HG02759 (cell line): ENCODE measurements around the gene TCF12.

Experiments
- ATAC-seq: cut with Tn5 transposase; IDR thresholded peaks from one replicate; pipeline ENCODE4 v1.9.1; 2021; ENCODE audit warnings: mild to moderate bottlenecking, moderate library complexity; ENCODE audit not compliant: unreplicated experiment

Gene TCF12

DNA sequence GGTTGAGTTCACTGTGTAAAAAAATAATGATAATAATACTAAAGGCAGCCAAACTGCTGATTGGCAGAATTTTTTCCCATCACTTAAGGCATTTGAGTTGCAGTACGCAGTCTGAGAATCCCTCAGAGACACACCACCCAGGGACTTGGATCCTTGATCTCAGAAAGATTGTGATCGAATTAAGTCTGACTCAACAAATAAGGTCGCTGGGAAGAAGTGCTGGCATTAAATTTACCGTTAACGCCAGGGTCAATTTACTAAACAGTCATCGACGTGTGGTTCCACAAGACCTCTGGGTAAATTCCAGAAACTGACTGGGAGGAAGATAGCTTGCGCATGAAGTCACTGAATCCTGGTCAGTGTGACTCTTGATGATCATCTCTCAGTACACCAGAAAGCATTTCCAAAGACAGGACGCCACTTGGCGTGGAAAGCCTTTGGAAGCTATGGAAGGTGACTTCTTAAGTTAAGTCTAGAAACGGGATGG lies 409.6 kb downstream of the TCF12 start:
- ATAC-seq: no peak

DNA sequence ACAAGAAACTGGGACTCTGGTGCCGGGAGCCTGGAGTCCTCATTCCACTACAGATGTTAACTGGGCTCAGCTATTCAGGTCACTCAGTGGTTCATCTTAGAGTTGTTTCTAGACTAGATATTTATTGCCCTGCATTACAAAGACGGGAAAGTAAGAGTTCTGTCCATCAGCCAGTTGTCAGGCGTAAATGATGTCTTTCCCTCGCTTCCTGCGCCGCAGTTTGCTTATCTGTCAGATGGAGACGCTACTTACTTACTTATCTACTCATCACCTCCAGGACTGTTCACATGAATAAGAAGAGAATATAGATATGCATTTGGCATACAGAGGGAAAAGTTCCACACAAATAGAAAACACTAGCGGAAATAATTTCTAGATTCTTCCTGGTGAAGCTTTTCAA lies 410.0 kb downstream of the TCF12 start:
- ATAC-seq: no peak

DNA sequence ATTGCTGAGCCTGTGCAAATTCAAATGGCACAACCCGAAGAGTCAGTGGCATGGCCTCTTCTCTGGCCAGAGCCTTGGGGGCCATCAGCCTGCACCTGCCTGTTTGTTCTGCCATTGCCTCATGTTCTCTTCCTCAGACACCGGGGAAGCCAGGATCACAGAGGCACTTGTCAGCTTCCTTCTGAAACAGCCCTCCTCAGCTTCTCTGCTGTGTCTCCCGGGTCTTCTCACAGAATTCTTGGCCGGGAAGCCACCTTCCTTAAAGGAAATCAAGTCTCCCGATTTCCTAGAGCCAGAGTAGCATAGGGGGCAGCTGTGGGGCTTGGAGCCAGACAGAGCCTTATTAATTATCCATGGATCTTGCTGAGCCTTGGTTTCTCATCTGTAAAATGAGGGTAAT lies 410.5 kb downstream of the TCF12 start:
- no peak for ATAC-seq

DNA sequence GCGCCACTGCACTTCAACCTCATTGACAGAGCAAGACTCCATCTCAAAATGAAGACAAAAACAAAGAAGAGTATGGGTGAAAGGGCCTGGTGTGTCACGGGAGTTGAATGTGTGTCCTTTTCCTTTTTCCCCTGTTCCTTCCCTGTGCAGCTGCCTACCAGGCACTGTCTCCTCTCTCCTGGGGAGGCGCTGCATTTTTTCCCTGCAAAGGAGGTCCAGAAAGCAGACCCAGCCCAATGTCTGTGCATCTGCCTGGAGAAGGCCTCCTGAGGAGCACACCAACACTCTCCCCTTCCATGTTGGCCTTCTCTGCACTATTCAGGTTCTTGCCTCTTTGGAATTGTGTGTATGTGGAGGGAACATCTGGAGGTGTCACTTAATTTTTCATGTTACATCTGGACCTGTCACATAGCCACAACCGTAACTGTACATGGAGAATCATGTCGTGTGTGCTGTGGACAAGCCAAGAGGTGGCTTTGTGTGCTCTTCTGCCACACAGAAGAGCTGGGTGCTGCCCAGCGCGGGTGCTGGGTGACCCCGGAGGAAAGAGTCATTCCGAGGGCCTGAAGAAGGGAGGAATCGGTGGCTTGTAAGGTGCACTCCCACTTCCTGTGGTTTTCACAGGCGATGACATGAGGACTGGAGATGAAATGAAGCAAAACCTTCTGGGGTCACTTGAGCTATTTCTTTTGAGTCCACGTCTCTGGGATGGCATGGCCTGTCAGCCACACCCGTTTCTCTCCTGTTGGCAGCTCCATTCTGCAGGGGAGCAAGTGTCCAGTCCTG lies 411.3 kb downstream of the TCF12 start:
- no peak for ATAC-seq

DNA sequence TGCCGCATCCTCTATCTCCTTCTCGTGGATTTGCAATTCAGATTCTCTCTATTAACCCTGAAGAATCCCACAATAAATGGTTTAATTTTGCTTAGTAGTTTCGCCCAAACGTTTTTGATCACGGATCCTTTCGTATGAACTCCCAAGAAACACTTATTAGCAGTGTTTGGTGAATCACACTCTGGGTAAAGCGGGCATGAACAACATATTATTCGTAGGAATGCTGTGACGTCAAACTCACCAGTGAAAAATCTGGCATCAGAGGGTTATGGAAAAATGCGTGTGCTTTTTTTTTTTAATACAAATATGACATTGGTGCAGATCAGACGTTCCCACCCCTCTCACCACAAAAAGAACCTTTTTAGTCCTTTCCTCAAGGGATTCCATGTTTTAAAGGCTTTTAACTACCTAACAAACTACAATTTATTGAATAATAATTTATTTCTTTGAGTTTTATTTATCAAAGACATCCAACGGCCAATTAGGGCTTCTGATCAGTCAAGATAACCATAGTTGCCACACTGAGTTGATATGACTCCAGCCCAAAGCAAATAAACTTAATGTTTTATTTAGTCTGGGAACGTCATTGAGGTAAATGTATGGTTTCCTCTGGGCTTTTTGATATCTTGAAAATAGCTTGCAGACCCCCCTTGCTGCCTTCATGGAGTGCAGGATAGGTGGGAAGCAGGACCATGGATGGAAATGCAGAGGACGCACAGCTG lies 412.3 kb downstream of the TCF12 start:
- no peak for ATAC-seq

DNA sequence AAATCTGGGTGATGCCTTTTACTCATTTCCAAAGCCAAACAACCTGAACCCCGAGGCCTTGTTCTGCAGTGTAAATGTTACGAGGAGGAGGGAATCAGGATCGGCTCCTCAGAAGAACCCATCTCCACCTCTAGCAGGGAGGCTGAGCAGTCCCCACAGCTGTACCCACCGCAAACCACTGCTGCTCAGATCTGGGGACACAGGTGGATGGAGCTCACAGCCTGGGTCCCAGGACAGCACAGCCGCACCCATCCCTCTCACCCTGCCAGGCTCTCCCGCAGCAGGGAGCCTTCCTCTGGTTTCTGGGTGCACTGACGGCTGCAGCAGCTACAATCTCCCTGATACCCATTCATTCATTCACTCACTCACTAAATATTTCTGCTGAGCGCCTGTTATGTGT lies 413.9 kb downstream of the TCF12 start:
- no peak for ATAC-seq

DNA sequence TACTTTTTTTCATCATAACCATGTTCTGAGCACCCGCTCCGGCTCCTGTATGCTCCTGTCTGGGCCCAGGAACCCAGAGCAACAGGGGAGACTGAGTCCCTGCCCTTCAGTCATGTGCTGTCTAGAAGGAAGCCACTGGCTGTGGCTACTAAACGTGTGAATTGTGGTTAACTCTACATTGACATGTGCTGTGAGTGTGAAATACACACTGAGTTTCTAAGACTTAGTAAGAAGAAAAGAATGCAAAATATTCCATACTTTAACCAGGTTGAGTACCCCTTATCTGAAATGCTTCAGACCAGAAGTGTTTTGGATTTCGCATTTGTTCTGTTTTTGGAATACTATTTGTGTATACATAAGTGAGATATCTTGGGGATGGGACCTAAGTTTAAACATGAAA lies 415.0 kb downstream of the TCF12 start:
- no peak for ATAC-seq

DNA sequence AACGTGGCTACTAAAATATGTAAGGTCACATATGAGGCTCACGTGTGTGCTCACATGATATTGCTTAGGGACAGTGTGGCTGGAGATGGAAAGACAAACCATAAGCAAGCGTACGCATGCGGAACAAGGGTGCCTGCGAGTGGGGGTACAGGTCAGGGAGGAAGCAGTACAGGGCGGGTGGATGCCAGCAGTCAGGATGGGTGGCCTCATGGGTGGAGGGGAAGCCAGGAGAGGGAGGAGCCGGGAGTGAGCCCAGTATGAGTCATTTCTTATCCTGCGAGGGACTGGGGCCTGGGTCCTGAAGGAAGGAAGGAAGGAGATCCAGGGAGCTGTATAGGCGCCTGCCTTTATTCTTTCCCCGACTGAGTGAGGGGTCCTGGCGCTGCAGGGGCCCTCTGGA lies 415.8 kb downstream of the TCF12 start:
- ATAC-seq: no peak

DNA sequence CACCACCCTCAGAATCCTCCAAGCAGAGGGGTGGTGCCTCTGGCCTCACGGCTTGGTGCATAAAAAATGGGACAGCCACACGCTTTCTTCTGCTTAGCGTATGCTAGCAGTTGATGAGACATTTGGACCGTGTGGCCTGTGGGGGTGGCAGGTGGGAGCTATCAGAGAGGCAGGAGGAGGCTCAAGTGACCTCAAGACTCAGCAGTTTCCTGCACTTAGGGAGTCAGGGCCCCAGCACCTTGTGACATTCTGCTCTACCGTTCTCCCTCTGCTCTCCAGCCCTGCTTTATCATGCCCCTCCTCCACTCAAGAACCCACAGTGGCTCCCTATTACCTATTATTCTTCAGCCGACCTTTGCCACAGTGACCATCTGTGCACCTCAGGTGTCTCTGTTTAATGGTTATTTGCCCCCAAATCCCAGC lies 416.9 kb downstream of the TCF12 start:
- ATAC-seq: no peak

DNA sequence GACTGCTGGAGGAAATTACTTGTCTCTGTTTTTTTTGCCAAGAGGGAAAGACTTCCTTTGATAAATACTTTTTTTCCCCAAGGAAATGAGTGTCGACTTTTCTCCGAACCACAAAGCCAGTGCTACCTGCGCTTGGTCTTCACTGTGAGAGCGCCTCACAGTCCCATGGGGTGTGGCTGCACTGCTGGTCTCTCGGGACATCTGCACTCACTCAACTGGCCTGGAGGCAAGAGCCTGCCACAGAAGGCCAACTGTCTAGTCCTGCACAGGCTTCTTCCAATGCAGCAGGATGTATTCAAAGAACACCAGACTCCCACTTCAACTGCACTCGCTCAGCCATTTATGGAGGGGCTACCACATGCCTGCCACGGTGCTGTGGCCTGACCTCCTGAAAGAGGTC lies 417.3 kb downstream of the TCF12 start:
- ATAC-seq: no peak

DNA sequence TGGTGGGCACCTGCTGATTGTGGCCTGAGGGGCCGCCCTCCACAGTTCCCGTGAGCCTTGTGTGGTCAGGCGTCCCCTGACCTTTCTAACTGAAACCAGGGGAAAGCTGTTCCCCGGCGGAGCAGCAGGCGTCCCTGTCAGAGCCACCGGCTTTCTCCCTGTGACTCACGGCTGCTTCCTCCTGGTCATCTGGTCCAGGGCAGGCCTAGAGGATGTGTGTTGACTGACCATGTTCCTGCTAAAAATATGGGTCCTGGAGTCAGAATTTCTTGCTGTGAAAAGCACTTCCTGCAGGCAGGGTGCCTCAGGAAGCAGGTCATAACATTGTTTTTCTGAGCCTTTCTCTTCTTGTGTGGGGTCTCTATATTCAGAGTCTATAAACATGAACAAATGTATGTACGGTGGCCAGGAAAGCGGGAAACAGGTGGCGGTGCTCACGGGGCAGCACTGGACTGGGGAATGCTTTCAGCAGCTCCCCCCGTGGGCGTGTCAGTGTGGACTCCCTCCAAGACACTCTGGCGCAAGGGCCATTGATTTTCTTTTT lies 419.5 kb downstream of the TCF12 start:
- ATAC-seq: no peak

DNA sequence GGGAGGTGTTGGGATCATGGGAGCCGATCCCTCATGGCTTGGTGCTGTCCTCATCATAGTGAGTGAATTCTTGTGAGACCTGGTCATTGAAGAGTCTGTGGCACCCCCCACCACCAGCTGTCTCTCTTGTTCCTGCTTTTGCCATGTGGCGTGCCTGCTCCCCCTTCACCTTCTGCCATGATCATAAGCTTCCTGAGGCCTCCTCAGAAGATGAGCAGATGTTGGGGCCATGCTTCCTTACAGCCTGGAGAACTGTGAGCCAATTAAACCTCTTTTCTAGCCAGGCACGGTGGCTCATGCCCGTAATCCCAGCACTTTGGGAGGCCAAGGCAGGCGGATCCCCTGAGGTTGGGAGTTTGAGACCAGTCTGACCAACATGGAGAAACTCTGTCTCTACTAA lies 420.9 kb downstream of the TCF12 start:
- ATAC-seq: no peak
